ENCODE measurements around the gene SPINK1. TPM values are rescaled to one million over a fixed set of nuclear protein-coding genes. Genes with fewer than 3 reads are reported as not detected.
"Not testable (repeated sequence)": the region's sequence is repeated elsewhere in the genome, so short reads cannot be mapped to it uniquely, and the experiment has no call there.

Gene SPINK1
- total RNA-seq, 1 donor from 2014 or later = not detected

- intact Hi-C loops (cut with micrococcal nuclease) = no loop called here
These were observed 21.4 kb downstream of the SPINK1 start for GRCh38 chr5:147809830-147810666.

DNA sequence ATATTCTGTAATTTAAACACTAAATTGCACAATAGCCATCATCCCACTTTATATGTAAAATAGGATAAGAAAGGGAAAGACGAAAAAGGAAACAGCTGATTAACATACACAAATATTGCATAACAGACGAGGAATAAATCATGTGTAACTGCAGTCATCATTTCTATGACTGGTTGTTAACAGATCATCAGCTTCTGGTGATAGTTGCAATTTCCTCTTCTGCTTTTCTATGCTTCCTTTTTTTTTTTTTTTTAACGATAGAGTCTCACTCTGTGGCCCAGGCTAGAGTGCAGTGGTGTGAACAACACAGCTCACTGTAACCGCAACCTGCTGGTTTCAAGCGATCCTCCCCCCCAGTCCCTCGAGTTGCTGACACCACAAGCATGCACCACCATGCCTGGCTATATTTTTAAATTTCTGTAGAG is 26.4 kb downstream of the SPINK1 start:
- intact Hi-C loops (cut with micrococcal nuclease) = loop anchor here (1.0 kb wide), 1 partner anchor 23 kb away; the partner anchor contains the start of gene JAKMIP2

DNA sequence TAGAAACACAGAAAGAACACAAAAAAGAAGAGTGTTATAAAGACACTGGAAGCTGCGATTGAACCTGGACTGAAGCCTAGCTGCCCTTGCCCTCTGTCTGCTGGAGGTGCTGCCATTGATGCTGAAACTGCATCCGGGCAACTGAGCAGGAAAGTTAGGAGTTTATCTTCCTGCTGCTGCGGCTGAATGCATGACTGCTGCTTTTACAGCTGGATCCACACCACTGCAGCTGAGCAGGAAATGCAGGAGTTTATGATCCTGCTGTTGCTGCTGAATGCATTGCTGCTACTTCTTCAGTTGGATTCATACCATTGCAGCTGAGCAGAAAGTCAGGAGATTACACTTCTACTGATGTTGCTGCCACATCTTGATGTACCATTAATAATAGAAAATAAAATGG is 27.1 kb downstream of the SPINK1 start:
- intact Hi-C loops (cut with micrococcal nuclease) = no loop called here

DNA sequence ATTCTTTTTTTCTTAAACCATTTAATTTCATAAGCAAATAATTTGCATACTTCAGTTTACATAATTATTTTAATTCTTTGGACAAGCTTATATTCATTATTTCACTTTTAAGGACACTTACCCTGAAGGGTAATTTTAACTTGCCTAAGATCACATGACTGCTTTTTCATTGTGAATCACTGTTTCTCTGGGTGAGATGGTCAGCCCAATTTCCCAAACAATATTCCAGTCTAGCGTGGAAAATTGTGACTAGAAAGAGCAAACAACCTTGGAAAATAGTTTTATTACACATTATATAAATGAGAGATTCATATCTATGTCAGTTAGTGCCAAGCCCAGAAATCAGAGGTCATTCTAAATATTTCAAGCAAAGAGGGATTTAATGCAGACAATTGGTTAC is 27.5 kb downstream of the SPINK1 start:
- intact Hi-C loops (cut with micrococcal nuclease) = no loop called here

DNA sequence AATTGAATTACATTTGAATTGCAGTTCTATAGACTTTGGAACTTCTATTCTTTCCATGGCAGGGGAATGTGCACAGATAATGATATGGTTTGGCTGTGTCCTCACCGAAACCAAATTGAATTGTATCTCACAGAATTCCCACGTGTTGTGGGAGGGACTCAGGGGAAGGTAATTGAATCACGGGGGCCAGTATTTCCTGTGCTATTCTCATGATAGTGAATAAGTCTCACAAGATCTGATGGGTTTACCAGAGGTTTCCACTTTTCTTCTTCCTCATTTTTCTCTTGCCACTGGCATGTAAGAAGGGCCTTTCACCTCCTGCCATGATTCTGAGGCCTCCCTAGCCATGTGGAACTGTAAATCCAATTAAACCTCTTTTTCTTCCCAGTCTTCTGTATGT is 28.3 kb downstream of the SPINK1 start:
- intact Hi-C loops (cut with micrococcal nuclease) = not testable (repeated sequence)

- intact Hi-C loops (cut with micrococcal nuclease) = no loop called here
These were observed 30.0 kb downstream of the SPINK1 start for GRCh38 chr5:147801461-147801860.

- intact Hi-C loops (cut with micrococcal nuclease) = no loop called here
These were observed 31.0 kb downstream of the SPINK1 start for GRCh38 chr5:147800491-147800890.

GRCh38 chr5:147796556-147797308 is 34.7 kb downstream of the SPINK1 start:
- intact Hi-C loops (cut with micrococcal nuclease) = no loop called here

- intact Hi-C loops (cut with micrococcal nuclease) = no loop called here
These were observed 40.3 kb downstream of the SPINK1 start for GRCh38 chr5:147791181-147791580.

DNA sequence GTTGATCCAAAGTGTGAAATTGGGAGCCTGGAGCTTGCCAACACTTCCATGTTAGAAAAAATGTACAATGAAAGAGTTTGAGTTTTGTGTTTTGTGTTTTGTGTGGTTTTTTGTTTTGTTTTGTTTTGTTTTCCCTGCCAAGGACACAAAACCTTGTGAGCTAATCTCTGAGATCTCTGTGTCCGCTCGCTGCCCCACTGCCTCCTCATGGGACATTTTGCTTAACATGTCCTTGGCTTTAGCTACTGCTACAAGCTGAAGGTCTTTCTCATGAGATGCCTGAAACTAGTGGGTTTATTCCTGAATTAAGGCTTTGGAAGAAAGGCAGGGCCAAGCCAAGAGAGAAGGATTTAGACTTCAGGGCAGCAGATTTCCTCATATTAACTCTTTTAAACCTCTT is 41.7 kb downstream of the SPINK1 start:
- intact Hi-C loops (cut with micrococcal nuclease) = loop anchor here (10.0 kb wide), 1 partner anchor 1765 kb away; the partner anchor contains the start of gene CSNK1A1

DNA sequence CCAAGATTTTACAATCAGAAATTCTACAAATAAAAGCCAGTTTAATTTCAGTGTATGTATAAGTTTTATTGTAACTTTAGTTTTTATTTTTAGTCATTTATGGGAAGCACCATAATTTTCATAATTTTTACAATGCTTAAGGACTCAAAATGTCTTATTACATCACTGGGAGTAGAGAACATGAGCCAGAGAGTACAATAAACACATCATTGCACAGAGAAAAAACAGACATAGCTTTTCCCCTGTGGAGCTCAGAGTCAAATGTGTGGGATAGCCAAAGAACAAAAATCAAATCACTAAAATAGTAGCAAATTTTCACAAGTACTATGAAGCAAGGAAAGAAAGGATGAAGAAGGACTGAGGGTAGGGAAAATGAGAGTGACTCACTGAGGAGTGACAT is 43.4 kb downstream of the SPINK1 start:
- intact Hi-C loops (cut with micrococcal nuclease) = loop anchor here (10.0 kb wide), 1 partner anchor 1767 kb away; the partner anchor contains the start of gene CSNK1A1

DNA sequence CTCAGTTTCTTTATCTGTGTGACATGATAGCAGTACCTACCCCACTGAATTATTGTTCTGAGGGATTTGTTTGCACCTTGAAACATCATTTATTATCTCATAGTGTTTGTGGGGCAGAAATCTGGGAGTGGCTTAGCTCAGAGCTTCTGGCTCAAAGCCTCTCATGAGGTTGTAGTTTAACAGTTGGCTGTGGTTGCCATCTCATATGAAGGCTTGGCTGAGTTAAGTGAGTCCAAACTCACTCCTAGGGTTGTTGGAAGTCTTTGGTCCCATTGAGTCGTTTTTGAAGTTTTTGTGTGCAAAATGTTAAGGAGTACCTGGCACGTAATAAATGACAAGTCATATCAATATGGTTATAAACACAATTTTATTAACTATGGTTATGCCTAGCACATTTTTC is 45.3 kb downstream of the SPINK1 start:
- intact Hi-C loops (cut with micrococcal nuclease) = loop anchor here (10.0 kb wide), 1 partner anchor 1769 kb away; the partner anchor contains the start of gene CSNK1A1

GRCh38 chr5:147784146-147784987 is 47.1 kb downstream of the SPINK1 start:
- intact Hi-C loops (cut with micrococcal nuclease) = loop anchor here (5.0 to 10.0 kb wide), 3 partner anchors 1023 to 1770 kb away; partner anchors contain the start of genes CSNK1A1 and GRPEL2

DNA sequence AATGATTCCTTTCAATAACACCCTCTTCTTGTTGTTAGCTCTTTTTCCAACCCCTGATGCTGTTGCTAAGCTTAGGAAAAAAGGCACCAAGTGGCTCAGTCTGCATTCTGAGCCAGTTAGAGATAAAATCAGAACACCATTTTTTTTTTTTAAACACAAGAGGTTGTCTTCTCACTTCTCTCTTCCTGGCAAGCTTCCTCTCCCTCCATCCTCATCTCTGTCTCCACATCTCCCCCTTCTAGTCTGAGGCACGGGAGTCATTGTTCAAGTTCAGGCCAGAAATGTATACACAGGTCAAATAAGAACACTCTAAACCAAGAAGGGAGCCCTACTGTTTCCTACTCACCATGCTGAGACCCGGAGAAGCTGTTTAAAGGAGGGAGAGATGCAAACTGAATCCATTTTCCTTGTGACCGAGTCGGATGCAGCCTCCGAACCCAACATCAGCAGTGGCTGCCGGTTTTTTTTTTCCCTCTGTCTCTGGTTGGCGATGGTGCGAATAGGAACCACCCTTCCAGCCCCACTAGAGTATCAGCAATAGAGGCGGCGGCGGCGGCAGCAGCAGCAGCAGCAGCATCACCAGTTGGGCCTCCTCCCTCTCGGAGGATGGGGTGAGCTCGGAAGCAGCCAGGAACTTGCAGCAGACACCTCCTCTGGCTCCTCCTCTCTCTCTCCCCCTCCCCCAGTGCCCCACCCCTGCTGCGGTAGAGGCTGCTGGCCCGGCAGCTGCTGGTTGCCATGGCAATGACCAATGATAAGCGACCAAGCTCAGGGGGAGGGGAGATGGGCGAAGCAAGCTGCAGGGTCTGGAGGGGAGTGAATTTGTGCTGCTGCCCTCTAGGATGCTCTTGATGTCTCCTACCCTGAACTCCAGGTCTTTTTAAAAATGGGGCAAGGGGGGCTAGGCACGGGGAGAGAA is 49.1 kb downstream of the SPINK1 start, which contains the start of gene JAKMIP2:
Gene JAKMIP2, minus strand, starts transcription at position 619 of the 919 bp plus-strand sequence. CDS start 110,922 bp downstream, outside the sequence.
- intact Hi-C loops (cut with micrococcal nuclease) = loop anchor here (1.0 to 10.0 kb wide), 9 partner anchors 23 to 1772 kb away; partner anchors contain the start of genes CSNK1A1 and GRPEL2

- intact Hi-C loops (cut with micrococcal nuclease) = loop anchor here (5.0 to 10.0 kb wide), 3 partner anchors 1026 to 1774 kb away; partner anchors contain the start of genes CSNK1A1 and GRPEL2
These were observed 50.4 kb downstream of the SPINK1 start for GRCh38 chr5:147780924-147781573.

DNA sequence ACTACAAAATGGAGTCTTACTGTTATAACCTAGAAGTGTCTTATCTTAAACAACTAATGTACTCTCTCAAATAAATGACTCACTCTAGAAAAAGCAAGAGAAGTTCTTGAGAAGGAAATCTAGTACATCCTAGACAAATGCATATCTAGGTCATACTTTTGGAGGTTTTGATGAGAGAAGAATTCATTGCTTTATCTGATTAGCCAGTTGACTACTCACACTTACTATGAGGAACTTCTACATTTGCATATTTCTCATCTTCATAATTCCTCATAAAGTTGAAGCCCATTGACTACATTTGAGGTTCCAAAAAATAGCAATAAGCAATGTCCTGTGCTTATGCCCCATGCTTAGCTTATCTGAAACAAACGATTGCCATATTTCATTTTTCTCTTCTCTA is 51.8 kb downstream of the SPINK1 start:
- intact Hi-C loops (cut with micrococcal nuclease) = loop anchor here (5.0 to 10.0 kb wide), 3 partner anchors 1028 to 1775 kb away; partner anchors contain the start of genes CSNK1A1 and GRPEL2

DNA sequence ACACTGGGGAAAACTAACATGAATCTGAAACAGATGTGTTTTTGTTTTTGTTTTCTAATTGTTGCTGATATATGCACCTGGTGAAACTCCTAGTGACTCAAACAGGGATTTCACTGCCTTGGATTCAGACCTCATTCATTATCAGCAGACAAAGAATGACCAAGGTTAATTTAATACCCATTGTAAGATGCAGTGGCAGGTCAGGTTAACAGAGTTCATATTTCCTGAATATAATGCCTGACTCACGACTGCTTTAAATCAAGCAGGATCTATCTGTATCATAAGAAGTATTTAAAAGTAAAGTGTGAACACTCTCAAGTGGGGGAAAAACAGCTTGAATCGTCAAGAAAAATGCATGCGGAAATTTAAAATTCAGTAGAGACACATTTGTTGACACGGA is 54.5 kb downstream of the SPINK1 start:
- intact Hi-C loops (cut with micrococcal nuclease) = no loop called here

Data from T-helper 1 cell treated with Interleukin-12 subunit alpha and Interleukin-12 subunit beta and Interleukin-4 antibody, amounts not matched to agents 30 ng/mL and 1 ng/mL, for 36 hours (primary cell).